NCI-H1694 (cell line): ENCODE data around the gene SKAP1.
"Not testable (repeated sequence)": the region's sequence is repeated elsewhere in the genome, so short reads cannot be mapped to it uniquely, and the experiment has no call there.

Experiments used
- DNase-seq: peaks from one replicate; lab custom pipeline; 2025; lab: John Stamatoyannopoulos, UW

The SKAP1 gene

DNA sequence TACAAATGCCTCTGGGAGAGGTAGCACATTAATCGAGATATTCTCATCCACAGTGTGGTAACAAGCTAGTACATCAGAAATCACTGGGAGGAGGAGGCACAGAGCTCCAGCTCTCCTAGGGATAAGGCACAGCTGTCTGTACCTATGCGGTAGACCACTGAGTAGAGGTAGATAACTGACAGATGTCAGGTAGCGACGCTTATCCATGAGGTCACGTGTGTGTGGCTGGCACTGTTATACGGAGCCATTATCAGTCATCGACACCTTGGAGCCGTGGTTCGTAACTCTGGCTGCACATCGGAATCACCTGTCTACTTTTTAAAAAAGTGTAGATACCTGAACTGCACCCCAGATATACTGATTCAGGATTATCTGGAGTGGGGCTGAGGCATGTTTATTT lies 220.0 kb downstream of the SKAP1 start:
- DNase-seq: no peak

DNA sequence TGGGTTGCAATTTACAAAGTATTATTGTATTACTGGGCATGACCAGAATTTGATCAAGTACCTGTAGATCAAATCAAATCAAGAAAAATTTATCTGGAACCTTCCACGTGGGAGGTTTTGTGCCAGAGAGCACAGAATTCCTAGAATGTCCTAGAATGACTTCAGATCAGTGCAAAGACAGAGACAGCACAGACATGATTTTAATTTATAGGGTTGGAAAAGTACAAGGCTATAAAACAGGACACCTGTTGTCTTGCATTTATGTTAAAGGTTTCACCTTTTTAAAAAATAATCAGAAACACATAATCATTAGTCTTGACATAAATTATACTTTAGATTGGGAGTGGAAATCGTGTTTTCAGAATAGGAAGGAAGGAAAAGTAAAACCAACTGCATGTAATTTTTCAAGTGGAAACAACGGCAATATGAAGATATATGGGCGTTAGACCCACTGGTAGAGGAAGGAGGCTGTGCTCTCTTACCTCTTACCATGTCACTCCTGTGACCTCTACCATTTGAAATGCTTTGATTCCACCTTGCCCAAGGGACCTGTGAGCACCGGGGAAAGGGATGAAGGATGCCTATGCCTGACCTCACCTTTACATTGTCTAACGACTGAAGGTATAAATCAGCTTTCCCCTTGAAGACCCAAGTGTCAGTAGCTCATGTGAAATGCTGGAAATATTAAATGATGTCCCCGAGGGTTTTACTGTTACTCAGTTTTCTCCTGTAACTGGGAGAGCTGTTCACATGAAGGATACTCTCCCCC lies 222.1 kb downstream of the SKAP1 start:
- DNase-seq: no peak

DNA sequence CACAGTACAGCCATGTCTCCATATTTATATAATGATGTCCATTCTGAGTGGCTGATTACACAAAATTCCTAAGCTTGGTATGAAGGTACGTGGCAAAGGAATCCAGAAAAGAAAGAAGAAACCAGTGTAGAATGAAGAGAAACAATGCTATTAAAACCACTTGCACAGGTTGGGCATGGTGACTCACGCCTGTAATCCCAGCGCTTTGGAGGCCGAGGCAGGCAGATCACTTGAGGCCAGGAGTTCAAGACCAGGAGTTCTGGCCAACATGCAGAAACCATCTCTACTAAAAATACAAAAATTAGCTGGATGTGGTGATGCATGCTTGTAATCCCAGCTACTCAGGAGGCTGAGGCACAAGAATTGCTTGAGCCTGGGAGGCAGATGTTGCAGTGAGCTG lies 223.0 kb downstream of the SKAP1 start:
- DNase-seq: not testable (repeated sequence)

DNA sequence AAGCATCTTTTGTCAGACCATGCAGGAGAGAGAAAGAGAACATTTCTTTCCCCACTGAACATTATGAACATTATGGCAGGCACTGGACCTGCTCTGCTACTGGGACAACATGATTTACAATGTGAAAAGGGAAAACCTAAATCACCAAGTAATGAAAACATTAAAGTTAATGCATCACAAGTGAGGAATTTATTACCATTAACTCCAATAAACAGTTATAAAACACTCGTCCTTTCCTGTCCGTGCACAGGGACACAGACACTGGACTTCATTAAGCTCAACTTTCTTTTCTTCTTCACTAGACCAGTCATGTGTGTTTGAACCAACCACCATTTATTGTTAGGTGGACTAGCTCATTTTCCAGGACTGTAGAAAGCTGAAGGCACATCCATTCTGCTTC lies 227.1 kb downstream of the SKAP1 start:
- no peak for DNase-seq

DNA sequence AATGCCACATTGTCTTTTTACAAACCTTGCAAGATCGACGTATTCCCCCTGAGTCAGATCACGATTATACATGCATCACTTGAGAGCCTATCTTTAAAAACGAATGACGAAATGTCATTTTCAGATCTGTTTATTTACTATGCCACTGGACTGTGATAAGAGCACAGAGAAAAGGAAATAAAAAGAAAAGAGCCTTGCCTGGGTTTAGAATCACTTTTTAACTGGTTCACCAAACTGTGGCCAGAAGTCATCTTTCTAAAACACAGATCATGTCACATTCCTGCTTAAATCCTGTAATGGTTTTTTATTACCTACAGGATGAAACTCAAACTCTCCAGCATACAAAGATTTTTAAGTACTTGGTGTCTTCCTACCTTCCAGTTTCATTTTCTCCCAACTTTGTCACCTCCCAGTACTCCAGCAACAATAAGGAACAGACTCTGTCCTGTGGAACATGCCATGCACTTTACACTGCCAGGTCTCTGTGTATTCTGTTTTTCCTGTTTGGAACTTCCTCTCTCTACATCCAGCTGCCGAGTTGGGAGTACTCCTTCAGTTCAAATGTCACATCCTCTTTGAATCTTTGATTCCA lies 231.0 kb downstream of the SKAP1 start:
- no peak for DNase-seq

DNA sequence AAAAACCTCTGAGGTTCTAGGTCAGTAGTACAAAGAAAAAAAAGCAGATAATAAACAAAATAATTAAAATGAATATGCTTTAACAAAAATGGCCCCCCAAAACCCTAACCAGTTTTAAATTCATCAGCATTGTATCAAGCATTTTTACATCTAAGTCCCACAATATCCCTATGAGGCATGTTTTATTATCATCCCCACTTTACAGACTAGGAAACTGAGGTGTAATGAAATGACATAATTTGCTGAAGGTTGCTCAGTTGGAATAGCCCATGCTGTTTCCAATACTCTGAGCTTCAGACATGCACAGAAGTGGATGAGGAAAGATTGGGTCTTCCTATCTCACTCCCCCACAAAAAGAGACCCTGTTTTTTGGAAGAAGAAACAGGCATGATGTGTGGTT lies 234.1 kb downstream of the SKAP1 start:
- DNase-seq: no peak

DNA sequence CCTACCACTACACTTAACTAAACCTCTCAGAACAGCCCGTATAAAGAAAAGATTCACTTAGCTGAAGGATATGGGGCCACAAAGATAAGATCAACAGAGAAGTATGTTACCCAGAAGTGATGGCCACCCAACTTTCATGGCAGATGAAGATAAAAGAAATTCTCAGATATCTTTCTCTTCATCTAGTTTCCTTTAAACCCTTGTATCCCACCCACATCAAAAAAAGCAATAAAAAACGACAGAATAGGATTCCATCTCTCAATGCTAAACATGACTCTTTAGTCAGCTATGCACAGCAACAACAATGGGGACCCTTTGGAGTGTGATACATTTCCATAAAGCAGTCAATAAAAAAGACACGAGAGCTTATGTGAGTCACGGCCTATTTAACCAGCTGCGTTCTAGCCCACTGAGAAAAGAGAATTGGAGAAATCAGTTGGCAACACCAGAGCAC lies 235.9 kb downstream of the SKAP1 start:
- no peak for DNase-seq

DNA sequence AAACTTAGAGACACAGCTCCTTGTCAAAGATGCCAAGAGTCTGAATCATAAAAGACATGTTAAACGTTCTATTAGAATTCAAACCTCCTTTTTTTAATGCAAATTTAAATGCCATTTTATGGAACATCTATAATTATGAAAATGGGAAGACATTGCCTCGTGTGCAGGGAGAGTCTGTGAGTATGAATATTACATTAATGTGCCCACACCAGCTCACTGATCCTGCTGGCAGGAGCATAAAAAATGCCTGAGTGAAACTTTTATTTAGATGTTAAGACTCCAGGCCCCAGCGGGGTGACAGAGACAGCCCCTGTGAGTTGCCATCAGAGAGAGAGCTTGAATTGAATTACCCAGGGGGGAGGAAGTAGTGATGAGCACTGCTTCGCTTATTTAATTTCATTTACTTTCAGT lies 237.7 kb downstream of the SKAP1 start:
- DNase-seq: no peak

DNA sequence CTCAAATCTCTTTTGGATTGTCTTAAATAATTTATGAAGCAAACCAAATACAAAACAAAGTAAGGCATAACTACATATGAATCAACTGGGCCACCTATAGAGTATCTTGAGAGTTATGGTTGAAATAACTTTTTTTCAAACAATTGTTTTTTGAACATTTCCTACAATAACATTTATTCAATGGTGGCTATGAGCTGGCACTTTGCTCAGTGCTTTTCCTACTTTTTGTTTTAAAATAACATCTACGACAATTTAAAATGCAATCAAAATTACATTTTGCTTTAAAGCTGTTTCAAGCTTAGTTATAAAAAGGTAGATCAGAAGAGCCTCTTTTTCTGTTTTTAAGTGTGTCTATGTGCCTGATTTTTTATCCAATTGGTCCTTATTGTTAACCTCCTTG lies 238.7 kb downstream of the SKAP1 start:
- DNase-seq: no peak

DNA sequence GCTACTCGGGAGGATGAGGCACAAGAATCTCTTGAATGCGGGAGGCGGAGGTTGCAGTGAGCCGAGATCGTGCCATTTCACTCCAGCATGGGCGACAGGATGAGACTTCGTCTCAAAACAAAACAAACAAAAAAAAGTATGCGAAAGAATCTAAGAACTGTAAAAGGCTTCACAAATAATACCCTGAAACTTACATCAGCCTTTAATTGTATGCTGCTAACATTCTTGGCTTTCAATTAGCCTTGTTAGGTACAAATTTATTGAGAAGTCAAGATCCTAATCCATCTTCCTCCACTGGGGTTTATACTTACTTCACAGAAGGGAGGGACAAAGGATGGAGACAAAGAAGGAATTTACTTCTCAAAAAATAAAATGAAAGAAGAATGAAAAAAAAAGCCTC lies 239.1 kb downstream of the SKAP1 start:
- DNase-seq: no peak

DNA sequence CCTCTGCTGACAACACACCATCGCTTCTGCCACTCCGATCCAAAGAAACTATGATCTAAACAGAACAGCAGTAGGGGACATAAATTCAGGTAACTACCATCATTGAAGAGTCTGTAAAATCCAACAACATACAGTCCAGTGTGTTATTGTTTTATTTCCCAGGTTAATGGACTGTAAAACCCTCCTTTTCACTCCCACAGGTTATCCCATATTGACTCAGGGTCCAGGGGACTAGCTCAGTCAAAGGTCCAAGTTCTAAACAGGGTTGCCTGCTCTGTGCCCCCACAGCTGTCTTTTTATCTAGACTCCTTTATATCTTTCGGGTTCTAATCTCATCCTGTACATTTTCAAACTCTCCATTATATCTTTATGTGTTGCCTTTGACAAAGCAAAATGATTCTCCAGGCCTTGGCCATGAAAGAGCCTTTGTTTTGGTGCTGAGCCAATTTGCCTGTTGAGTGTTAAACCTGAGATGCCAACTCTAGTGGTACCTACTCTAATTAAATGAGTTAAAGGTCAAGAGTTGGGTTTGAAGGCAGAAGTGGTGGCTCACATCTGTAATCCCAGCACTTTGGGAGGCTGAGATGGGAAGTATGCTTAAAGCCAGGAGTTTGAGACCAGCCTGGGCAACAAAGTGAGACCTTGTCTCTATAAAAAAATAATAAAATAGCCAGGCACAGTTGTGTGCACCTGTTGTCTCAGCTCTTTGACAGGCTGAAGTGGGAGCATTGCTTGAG lies 242.0 kb downstream of the SKAP1 start:
- no peak for DNase-seq

DNA sequence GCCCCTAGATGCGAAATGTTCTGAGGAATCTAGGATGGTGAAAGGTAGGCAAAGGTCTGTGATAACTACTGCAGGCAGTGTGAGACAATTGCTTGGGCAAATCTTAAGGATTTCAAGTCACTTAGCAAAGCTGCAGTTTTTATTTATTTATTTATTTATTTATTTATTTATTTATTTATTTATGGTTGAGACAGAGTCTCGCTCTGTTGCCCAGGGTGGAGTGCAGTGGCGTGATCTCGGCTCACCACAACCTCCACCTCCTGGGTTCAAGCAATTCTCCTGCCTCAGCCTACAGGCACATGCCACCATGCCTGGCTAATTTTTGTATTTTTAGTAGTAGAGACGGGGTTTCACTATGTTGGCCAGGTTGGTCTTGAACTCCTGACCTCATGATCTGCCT lies 243.7 kb downstream of the SKAP1 start:
- not testable (repeated sequence) for DNase-seq

DNA sequence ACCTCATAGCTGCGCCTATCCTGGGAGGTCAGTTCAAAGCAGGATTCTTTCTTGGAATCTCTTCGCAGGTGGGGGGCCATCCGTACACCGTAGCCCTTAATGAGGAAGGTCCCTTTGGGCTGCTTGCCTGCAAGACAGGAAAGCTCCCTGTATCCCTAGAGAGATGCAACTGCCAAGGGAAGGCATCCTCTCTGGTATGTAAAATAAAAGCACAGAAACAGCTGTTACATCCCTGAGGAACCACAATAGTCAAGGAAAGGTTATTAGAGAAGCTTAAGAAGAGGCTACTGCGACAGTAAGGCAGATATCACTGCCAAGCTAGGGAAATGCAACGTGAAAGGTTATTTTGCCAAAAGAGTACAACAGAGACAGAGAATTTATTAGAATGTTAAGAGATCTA lies 245.3 kb downstream of the SKAP1 start:
- no peak for DNase-seq

DNA sequence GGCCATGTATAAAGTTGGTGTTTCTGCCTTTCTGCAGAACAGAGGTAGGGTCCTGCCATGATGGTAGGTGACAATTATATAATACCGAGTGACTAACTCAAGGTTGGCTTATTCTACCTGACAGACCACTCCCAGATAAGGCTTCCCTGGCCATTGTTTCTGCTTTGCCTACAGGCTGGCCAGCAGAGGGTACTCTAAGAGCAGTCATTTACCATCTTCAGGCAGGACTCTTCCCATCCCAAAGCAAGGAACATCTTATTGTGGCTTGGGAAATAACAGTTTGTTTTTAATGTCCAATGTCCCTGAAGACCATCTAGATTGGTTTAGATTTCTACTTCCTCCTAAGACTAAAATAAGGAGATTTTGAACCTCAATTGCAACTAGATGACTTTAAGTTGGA lies 248.4 kb downstream of the SKAP1 start:
- DNase-seq: no peak

DNA sequence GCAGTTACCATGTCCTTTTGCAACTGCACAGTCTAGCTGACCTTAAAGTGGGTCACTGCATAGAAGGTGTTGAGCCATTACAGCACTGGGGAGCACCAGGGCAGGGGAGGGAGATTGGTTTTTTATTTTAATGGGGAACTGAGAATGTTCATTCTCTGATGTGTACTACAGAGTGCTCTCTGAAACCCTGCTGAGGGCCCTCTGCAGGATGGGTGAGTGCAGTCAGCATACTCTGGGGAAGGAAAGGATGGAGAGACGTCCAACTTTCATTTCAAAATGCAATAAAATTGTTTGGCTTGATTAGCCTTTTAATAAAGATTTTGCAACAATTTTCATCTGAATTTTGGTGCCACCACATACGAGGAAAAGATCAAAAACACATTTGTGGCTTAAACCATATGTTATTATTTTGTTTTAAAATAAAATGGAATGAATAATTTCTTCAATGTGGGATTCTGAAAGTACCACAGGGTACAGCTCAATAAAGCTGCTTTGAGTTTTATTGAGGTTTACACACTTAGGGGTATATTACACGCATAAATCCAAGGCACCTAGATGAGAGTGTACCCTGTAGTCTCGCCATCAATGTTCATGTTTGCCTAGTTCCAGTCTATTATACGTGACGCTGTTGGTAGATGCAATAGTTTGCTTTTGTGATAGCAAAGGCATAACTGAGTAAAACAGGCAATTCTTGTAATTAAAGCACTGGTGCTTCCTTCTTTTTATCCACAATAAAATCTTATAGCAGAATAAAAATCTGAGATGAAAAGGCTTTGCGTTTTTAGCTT lies 249.0 kb downstream of the SKAP1 start:
- no peak for DNase-seq

DNA sequence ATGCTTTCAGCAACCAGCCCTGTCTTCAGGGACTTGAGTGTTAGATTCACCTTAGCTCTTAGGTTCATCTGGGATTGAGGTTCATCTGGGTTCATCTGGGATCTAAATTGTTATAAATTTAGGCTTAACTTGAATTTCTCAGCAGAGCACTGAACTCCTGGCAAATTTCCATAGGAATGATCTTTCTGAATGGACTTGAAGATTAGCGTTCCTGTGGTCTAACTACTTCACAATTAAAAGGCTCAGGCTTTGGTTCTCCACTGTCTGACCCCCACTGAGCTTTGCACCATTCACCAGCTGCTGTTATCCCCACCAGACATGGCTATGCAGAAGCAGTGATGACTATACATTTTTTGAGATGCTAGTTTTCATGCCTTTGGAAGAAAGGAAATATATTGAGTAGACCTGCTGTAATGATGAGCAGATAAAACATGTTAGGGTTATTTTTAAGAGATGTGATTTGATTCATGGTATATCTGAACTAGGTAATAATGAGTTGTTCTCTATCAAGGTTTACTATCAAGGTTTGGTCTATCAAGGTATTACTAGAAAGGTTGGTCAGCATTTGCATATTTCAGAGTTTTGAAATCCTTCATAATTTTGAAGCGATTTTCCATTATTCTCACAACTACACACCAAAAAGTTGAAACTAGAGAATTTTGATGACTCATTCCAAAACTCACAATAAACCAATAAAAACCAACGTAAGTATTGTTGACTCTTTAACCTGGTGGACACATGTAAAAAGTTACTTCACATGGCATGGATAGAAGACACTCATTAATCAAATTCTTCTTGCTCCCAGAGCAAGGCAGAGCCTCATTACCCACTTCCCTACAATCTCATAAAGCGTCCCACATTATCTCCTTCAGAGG lies 250.7 kb downstream of the SKAP1 start:
- no peak for DNase-seq

DNA sequence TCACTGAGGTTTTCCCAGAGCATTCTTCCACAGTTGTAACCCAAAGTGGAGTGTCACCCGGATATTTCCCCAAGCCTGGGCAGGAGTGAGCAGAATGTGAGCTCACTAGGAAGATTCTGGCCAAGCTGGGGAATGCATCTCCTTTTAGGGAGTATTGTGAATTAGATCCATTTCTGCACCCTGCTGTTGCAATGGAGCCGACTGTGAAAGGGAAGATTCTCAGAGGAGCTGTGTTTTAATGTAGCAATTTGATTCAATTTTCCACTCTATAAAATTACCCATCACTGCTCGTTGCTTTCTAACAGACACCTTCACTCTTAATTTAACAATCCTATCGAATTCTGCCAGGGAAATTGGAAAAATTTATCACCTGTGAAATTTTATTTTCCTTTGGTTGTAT lies 251.7 kb downstream of the SKAP1 start:
- DNase-seq: no peak

DNA sequence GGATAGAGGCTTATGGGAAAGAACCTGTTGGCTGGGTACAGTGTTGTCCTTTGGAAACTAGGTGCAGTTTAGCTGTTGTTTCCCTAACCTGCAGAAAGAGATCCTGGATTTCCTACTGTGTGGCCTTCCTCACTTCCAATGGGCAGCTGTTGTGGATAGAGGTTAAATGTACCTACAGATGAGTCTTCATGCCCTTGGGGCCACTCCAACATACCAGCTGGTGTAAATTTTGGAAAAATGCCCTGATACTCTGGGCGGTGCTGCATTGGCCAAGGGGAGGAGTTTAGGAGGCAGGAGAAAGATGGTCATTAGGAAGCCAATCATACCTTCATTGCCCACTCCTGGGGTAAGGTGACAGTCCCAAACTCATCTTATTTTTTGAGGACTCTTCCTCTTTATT lies 252.2 kb downstream of the SKAP1 start:
- no peak for DNase-seq

DNA sequence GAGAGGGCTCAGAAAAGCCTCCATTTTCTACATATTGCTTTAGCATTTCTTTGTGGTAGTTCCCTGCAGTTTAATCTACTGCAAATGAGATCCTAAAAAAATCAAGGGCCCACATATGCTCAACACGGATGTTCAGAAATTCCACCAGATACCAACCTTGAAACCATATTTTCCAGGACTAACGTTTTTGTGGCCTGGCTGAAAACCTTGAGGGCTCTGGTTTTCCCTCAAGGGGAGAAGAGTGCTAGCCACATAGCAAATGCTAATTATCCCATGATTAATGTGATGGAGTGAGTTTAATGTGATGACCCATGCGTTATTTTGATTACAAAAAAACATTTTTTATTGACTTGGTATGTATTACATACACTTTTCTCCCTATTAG lies 253.6 kb downstream of the SKAP1 start:
- DNase-seq: no peak

DNA sequence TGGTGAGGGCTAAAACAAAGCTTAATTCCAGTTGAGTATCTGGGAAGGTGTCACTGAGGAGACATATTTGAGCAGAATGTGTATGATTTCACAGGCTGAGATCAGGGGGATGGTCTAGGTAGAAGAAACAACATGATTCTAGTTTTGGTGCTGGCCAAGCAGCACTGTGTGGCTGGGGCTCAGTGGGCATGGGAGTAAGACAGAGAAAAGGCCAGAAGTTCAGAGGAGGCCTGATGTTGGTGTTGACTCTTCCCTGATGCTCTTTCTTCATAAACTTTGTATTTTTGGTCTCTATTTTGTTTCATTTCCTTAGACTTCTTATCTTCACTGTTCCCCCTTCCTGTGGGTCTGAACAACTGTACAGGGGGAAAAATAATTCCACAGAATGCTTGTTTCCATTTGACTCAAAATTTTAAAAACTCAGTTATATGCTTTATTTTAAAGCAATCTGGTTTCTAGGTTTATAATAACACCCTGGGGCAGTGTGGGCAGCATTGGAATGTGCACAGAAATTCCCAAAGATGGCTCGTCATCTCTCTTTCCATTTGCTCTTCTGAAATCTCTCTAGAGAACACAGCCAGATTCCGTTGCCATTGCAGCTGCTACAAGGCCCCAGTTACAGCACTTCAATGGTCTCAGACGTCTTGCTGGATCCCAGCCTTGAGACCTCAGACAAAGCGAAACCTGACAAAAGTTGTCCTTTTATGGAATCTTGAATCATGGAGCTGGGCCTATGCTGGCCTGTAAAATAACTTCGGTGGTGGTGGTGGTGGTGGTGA lies 254.1 kb downstream of the SKAP1 start:
- no peak for DNase-seq
